Measurements from ENCODE around the gene C19orf85.
A peak's percentile ranks its signal among the peaks of the same experiment; 100 is the strongest.

Gene C19orf85

DNA sequence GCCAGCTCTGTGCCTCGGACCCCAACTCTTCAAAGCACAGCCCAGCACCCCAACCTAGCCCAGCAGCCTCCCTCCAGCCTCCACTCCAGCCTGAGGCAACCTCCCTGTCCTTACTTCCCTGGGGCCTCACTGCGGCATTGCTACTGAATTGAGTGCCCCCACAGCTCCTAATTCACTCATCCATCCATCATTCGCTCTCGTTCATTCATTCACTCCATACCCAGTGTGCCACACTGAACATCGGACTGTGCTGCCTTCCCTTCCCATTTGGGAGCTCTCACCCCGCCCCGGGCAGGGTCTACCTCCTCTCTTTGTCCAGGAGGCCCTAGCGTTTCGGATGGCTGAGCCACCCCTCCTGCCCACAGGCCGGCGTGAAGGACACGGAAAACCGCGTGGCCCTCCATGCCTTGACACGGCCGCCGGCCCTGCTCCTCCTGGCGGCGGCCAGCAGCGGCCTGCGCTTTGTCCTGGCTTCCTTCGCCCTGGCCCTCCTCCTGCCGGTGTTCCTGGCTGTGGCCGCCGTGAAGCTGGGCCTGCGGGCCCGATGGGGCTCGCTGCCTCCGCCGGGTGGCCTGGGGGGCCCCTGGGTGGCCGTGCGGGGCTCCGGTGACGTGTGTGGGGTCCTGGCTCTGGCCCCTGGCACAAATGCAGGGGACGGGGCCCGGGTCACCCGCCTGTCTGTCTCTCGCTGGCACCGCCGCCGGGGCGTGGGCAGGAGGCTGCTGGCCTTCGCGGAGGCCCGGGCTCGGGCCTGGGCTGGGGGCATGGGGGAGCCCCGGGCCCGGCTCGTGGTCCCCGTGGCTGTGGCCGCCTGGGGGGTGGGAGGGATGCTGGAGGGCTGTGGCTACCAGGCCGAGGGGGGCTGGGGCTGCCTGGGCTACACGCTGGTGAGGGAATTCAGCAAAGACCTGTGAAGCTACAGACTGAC lies 21.8 kb upstream of the C19orf85 start:
- Histone ChIP-seq H3K9me3 (ENCODE audit: insufficient read depth, low read length) (no peaks in the 10 kb centered on the region), H3K4me3 (ENCODE audit: low read length) (peak overlapping the region; percentile 86), H2AFZ (ENCODE audit: low read depth, low read length) (no peak overlapping the region), H4K20me1 (ENCODE audit: insufficient read depth, low read length) (no peaks in the 10 kb centered on the region), H3K4me1 (ENCODE audit: low read length) (peaks cover 14% of the 10 kb centered on the region), H3K27me3 (ENCODE audit: low read depth, low read length) (no peaks in the 10 kb centered on the region), H3K79me2 (ENCODE audit: low read length) (peaks cover 10% of the 10 kb centered on the region; the same call in 1 of the 2 replicates), H3K27ac (ENCODE audit: low read length) (no peak overlapping the region), H3K9ac (ENCODE audit: low read length) (peak overlapping the region; percentile 91; the same call in 1 of the 2 replicates), H3K4me2 (ENCODE audit: low read length) (peak overlapping the region; percentile 62), H3K36me3 (replicated peaks; ENCODE audit: low read depth, low read length) (peaks cover 5% of the 10 kb centered on the region)
- TF ChIP-seq, protein P1, sequence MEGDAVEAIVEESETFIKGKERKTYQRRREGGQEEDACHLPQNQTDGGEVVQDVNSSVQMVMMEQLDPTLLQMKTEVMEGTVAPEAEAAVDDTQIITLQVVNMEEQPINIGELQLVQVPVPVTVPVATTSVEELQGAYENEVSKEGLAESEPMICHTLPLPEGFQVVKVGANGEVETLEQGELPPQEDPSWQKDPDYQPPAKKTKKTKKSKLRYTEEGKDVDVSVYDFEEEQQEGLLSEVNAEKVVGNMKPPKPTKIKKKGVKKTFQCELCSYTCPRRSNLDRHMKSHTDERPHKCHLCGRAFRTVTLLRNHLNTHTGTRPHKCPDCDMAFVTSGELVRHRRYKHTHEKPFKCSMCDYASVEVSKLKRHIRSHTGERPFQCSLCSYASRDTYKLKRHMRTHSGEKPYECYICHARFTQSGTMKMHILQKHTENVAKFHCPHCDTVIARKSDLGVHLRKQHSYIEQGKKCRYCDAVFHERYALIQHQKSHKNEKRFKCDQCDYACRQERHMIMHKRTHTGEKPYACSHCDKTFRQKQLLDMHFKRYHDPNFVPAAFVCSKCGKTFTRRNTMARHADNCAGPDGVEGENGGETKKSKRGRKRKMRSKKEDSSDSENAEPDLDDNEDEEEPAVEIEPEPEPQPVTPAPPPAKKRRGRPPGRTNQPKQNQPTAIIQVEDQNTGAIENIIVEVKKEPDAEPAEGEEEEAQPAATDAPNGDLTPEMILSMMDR (IDR thresholded peaks at IDR 0.05; ENCODE audit: low read depth, low read length) = no peak
- no peak for TF ChIP-seq EZH2phosphoT487 (IDR thresholded peaks at IDR 0.05; ENCODE audit: low read depth)

DNA sequence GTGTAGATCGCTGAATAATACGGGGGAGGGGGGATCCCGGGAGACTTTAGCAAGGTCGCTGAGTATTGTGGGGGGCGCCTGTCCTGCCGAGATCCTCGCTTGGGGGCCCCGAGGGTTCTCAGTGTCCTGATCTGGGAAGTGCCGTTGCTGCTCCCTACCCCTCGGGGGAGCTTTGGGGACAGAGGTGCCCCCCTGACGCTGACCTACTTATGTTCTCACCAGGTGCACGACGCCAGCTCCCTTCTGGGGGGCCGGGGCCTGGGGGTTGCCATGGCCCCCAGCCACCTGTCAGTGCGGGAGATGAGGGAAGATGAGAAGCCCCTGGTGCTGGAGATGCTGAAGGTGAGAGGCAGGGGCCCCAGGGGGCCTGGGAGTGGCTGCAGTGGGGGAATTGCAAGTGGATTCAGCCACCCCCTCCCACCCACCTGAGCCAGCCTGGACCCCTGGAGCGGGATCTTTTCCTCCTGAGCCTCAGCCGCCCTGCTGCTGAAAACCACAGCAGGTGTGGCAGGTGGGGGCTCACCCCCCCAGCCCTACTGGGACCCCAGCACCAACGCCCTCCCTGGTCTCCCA lies 21.0 kb upstream of the C19orf85 start:
- H2AFZ ChIP-seq (ENCODE audit: low read depth, low read length) = peak overlapping the region; percentile 68
- H3K4me1 ChIP-seq (ENCODE audit: low read length) = peaks cover 14% of the 10 kb centered on the region
- H3K4me3 ChIP-seq (ENCODE audit: low read length) = peak overlapping the region; percentile 86
- H3K27me3 ChIP-seq (ENCODE audit: low read depth, low read length) = no peaks in the 10 kb centered on the region
- no peak for TF ChIP-seq EZH2phosphoT487 (IDR thresholded peaks at IDR 0.05; ENCODE audit: low read depth)
- TF ChIP-seq, protein P1 (IDR thresholded peaks at IDR 0.05; ENCODE audit: low read depth, low read length) = no peak; the same call in 1 of the 2 replicates
- peak overlapping the region; percentile 62 for H3K4me2 ChIP-seq (ENCODE audit: low read length)
- peaks cover 5% of the 10 kb centered on the region for H3K36me3 ChIP-seq (replicated peaks; ENCODE audit: low read depth, low read length)
- no peaks in the 10 kb centered on the region for H4K20me1 ChIP-seq (ENCODE audit: insufficient read depth, low read length)
- no peaks in the 10 kb centered on the region for H3K9me3 ChIP-seq (ENCODE audit: insufficient read depth, low read length)
- H3K9ac ChIP-seq (ENCODE audit: low read length) = peak overlapping the region; percentile 91
- H3K79me2 ChIP-seq (ENCODE audit: low read length) = peaks cover 10% of the 10 kb centered on the region; the same call in 1 of the 2 replicates
- H3K27ac ChIP-seq (ENCODE audit: low read length) = peak overlapping the region; percentile 54

DNA sequence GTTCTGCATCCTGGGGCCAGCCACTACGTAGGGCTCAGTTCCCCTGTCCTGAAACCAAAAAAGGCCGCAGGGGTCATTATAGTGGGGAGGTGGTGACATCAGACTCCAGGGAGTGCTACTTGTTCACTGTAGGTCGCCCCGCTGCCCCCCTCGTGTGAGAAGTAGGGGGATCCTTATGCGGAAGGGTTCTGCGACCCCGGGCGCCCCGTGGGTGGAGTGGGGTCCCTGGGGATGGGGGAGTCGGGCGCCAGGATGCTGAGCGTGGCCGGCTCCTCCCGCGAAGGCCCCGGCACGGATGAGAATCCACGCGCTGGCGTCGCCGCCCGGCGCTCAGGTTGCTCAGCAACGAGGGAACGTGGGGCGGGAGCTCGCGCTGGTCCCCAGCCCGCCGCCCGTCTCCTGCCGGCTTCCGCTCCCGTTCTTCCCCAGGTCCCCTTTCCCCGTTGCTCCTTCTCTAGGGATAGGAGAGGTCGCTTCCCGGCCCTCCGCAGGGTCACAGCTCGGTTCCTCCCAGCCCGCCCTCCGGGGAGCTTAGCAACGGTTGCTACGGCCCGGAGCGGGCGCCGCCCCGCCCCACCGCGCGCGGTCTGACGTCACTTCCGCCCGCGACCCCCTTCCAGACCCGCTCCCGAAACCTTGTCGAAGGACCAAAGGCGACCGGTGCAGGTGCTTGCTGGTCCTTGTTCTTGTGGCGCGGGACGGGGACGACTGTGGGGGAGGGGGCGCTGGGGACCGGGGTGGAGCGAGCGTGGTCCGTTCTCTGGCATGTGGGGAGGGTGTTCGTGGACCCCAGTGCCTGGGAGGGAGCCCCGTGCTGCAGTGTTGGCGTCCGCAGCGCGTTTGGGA lies 20.3 kb upstream of the C19orf85 start, which contains the start of gene NAT14:
NAT14 (plus strand) TSS at position 596 of the 846 bp plus-strand sequence. CDS start 521 bp downstream, outside the sequence.
- Histone ChIP-seq H4K20me1 (ENCODE audit: insufficient read depth, low read length) (no peaks in the 10 kb centered on the region), H3K4me1 (ENCODE audit: low read length) (peaks cover 14% of the 10 kb centered on the region), H3K9me3 (ENCODE audit: insufficient read depth, low read length) (no peaks in the 10 kb centered on the region), H3K9ac (ENCODE audit: low read length) (peak within 1 kb of the TSS; percentile 91), H3K4me2 (ENCODE audit: low read length) (peak within 1 kb of the TSS; percentile 62), H3K79me2 (ENCODE audit: low read length) (peaks cover 10% of the 10 kb centered on the region; the same call in 1 of the 2 replicates), H3K27ac (ENCODE audit: low read length) (peak within 1 kb of the TSS; percentile 54), H3K4me3 (ENCODE audit: low read length) (peak within 1 kb of the TSS; percentile 86), H3K36me3 (replicated peaks; ENCODE audit: low read depth, low read length) (peaks cover 5% of the 10 kb centered on the region), H3K27me3 (ENCODE audit: low read depth, low read length) (no peaks in the 10 kb centered on the region), H2AFZ (ENCODE audit: low read depth, low read length) (peak within 1 kb of the TSS; percentile 68)
- TF ChIP-seq EZH2phosphoT487 (IDR thresholded peaks at IDR 0.05; ENCODE audit: low read depth) = no peak
- TF ChIP-seq, protein P1 (IDR thresholded peaks at IDR 0.05; ENCODE audit: low read depth, low read length) = no peak
